Fibroblast of mammary gland (primary cell): ENCODE data around the gene POP7.
A peak's percentile ranks its signal among the peaks of the same experiment; 100 is the strongest.
"Not testable (repeated sequence)": the region's sequence is repeated elsewhere in the genome, so short reads cannot be mapped to it uniquely, and the experiment has no call there.

Experiments
- DNase-seq: peaks from one replicate; pipeline ENCODE4 v3.0.0-alpha.2; 2010; ENCODE audit warnings: low read depth
- H3K4me3 ChIP-seq: 2 replicates; pipeline ENCODE4 v1.5.1; 2011; ENCODE audit warnings: low read depth, mild to moderate bottlenecking, low read length, moderate library complexity; ENCODE audit not compliant: control insufficient read depth
- CTCF ChIP-seq: conservative IDR thresholded peaks from 2 replicates; pipeline ENCODE4 v1.5.1; 2011; ENCODE audit warnings: low read depth, low read length, inconsistent platforms; ENCODE audit not compliant: control insufficient read depth, insufficient read depth

POP7 gene

GRCh38 chr7:100711369-100711768 is 5.4 kb downstream of the POP7 start:
- TF ChIP-seq CTCF: no peak
- DNase-seq: no peak
- no peak overlapping the region for H3K4me3 ChIP-seq

- TF ChIP-seq CTCF: no peak
- no peak for DNase-seq
- H3K4me3 ChIP-seq: no peak overlapping the region
Measured at GRCh38 chr7:100714725-100715124, 8.8 kb downstream of the POP7 start.

GRCh38 chr7:100717073-100717472 is 11.2 kb downstream of the POP7 start:
- DNase-seq, H3K4me3 ChIP-seq: not testable (repeated sequence)

GRCh38 chr7:100719523-100720278 is 13.8 kb downstream of the POP7 start:
- peak; percentile 37 for TF ChIP-seq CTCF
- H3K4me3 ChIP-seq: no peak overlapping the region
- DNase-seq: peak; percentile 44

- TF ChIP-seq CTCF: no peak
- H3K4me3 ChIP-seq: no peak within 1 kb of the TSS
- no peak for DNase-seq
Measured at GRCh38 chr7:100720279-100720670, 14.4 kb downstream of the POP7 start, which contains the start of gene EPO. EPO (plus strand) TSS chr7:100720468; CDS start chr7:100720981, 513 bp downstream.

GRCh38 chr7:100720671-100721504 is 15.0 kb downstream of the POP7 start:
- H3K4me3 ChIP-seq: no peak overlapping the region
- TF ChIP-seq CTCF: no peak
- DNase-seq: no peak

- no peak overlapping the region for H3K4me3 ChIP-seq
- no peak for TF ChIP-seq CTCF
Measured at GRCh38 chr7:100721505-100721812, 15.5 kb downstream of the POP7 start.

More at GRCh38 chr7:100721505-100721812, 15.5 kb downstream of the POP7 start:
- DNase-seq: no peak
